BE2C (cell line): ENCODE data around the gene GOLGA3.

Source experiments
- DNase-seq: peaks from one replicate; pipeline ENCODE4 v3.0.0-alpha.2; 2020
- H3K27me3 ChIP-seq: fragments of 250-450 bp; sonication (Bioruptor Pico); 2 replicates; pipeline ENCODE4 v1.5.1; 2020; ENCODE audit warnings: mild to moderate bottlenecking
- H3K36me3 ChIP-seq: fragments of 250-450 bp; sonication (Bioruptor Pico); 2 replicates; pipeline ENCODE4 v1.5.1; 2020; ENCODE audit warnings: mild to moderate bottlenecking
- H3K4me1 ChIP-seq: fragments of 250-450 bp; sonication (Bioruptor Pico); 2 replicates; pipeline ENCODE4 v1.5.1; 2020
- H3K4me3 ChIP-seq: 2 replicates; pipeline ENCODE4 v1.5.1; 2011; ENCODE audit warnings: low read depth, low read length
- H3K9me3 ChIP-seq: fragments of 250-450 bp; sonication (Bioruptor Pico); 2 replicates; pipeline ENCODE4 v1.5.1; 2020
- TF ChIP-seq, protein P1 (sequence below): IDR thresholded peaks from 2 replicates; pipeline ENCODE4 v1.5.1; 2012; ENCODE audit warnings: mild to moderate bottlenecking, low read depth, low read length

Gene GOLGA3

DNA sequence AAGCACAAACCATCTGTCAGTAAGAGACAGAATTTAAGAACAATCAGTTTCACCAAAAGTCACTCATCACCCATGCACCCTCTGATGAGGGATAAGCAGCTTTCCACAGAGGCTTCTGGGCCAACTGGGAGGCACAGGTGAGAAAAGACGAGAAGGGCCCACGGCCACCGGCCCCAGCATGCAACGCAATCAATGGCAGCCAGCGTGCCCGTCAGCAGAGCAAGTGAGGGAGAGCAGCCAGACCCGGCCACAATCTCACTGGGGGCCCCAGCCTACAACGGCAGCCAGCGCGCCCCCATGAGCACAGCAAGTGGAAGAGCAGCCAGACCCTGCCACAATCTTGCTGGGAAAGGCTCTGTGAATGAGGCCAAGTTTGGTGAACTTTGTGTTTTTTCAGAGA is 80.3 kb downstream of the GOLGA3 start:
- TF ChIP-seq, protein P1, sequence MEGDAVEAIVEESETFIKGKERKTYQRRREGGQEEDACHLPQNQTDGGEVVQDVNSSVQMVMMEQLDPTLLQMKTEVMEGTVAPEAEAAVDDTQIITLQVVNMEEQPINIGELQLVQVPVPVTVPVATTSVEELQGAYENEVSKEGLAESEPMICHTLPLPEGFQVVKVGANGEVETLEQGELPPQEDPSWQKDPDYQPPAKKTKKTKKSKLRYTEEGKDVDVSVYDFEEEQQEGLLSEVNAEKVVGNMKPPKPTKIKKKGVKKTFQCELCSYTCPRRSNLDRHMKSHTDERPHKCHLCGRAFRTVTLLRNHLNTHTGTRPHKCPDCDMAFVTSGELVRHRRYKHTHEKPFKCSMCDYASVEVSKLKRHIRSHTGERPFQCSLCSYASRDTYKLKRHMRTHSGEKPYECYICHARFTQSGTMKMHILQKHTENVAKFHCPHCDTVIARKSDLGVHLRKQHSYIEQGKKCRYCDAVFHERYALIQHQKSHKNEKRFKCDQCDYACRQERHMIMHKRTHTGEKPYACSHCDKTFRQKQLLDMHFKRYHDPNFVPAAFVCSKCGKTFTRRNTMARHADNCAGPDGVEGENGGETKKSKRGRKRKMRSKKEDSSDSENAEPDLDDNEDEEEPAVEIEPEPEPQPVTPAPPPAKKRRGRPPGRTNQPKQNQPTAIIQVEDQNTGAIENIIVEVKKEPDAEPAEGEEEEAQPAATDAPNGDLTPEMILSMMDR = no peak
- no peak overlapping the region for H3K4me3 ChIP-seq
- no peak for DNase-seq
- H3K27me3 ChIP-seq = no peaks in the 10 kb centered on the region
- no peaks in the 10 kb centered on the region for H3K9me3 ChIP-seq
- H3K36me3 ChIP-seq = peaks cover 93% of the 10 kb centered on the region
- H3K4me1 ChIP-seq = no peaks in the 10 kb centered on the region

DNA sequence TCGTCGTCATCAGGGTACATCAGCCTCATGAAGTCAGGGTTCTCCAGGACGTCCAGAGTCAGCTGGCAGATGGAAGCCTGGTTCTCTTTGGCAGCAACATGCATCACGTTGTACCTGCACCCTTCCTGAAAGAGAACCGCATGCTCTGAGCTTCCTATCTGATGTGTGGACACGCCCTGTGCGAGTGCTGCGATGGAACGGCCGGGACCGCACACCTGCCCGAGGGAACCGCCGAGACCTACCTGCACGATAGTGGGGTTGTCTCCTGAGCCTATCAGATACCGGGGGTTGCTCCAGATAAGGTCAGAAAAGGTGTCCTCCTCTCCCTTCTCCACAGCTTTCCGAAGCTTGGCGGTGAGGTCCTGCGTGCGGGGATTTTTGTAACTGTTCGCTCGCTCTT is 80.8 kb downstream of the GOLGA3 start:
- Histone ChIP-seq H3K4me1 (no peaks in the 10 kb centered on the region), H3K9me3 (no peaks in the 10 kb centered on the region), H3K4me3 (no peak overlapping the region), H3K27me3 (no peaks in the 10 kb centered on the region), H3K36me3 (peaks cover 92% of the 10 kb centered on the region)
- TF ChIP-seq, protein P1 = no peak
- no peak for DNase-seq

DNA sequence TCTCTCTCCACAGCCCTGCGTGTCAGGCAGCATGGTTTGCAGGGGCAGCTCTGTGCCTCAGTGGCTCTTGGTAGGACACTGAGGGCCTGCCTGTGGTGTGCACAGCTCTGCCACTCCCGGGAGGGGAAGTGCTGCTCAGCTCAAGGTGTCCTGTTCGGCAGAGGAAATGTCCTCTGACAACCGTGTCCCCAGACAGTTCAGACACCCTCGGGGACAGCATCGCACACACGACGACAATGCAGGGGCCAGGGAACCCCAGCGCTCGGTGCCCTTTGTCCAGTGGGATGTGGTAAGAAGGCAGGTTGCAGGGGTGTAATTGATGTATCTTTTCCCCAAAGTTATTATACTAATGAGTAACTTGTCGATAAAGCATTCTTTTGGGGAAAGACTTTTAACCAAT is 81.3 kb downstream of the GOLGA3 start:
- DNase-seq = no peak
- Histone ChIP-seq H3K4me3 (no peak overlapping the region), H3K4me1 (no peaks in the 10 kb centered on the region), H3K9me3 (no peaks in the 10 kb centered on the region), H3K36me3 (peaks cover 91% of the 10 kb centered on the region), H3K27me3 (no peaks in the 10 kb centered on the region)
- TF ChIP-seq, protein P1 = no peak

DNA sequence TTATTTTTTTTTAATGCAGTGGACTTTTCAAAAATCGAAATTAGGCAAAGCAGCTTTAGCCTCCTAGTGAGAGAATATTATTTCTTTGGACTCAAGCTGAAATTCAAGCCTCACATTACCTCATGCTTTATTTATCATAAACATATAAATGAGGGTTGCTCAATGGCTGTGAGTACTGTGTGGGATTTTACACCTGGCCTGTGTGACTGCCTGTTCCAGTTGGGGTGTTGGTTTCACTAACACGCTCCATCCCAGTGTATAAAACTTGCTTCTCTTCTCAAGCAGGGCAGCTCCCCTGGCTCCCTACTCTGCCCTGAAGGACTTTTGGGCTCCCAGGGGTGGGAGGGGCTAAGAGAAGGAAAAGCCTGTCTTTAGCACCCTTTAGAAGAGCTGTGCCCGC is 82.1 kb downstream of the GOLGA3 start:
- DNase-seq = no peak
- Histone ChIP-seq H3K4me3 (no peak overlapping the region), H3K27me3 (no peaks in the 10 kb centered on the region), H3K36me3 (peaks cover 91% of the 10 kb centered on the region), H3K9me3 (no peaks in the 10 kb centered on the region), H3K4me1 (no peaks in the 10 kb centered on the region)
- TF ChIP-seq, protein P1 = no peak

DNA sequence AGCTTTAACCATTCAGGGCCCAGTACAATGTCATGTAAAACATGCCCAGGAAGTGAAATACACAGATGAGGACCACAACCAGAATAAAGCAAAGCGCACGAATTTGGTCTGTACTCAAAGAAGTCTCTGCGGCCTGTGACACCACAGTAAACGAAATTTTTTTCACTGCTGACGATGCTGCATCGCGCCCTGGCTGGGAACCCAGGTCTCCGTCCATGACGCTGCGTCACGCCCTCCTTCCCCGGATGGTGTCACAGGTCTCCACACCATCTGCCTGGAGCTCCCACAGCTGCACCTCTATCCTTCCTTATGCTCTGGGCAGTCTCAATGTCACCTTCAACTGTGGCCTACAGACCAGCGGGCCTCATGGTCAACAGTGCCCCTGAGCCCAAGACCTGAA is 84.8 kb downstream of the GOLGA3 start:
- Histone ChIP-seq H3K4me1 (no peaks in the 10 kb centered on the region), H3K4me3 (no peak overlapping the region), H3K27me3 (no peaks in the 10 kb centered on the region), H3K36me3 (peaks cover 92% of the 10 kb centered on the region), H3K9me3 (no peaks in the 10 kb centered on the region)
- DNase-seq = no peak
- TF ChIP-seq, protein P1 = no peak

DNA sequence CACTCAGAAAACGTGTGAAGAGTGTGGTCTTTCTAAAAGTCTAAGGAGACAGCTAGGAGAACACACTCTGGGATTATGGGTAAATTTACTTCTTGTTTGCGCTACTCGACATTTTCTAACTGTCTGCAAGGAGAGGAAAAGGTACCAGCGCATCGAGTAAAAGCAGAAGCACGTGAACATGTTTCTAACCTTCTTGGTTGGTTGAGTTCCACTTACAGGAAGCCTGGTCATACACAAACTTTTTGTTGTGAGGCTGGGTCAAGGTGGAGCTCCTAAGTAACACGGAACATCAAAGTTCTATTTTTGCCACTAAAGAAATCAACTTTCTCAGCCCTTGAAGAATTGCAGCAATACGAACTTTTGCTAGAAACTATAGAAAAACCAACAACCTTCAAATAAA is 87.0 kb downstream of the GOLGA3 start:
- TF ChIP-seq, protein P1 = no peak
- H3K36me3 ChIP-seq = peaks cover 94% of the 10 kb centered on the region

More for the DNA sequence above, 87.0 kb downstream of the GOLGA3 start:
- DNase-seq = no peak
- Histone ChIP-seq H3K9me3 (no peaks in the 10 kb centered on the region), H3K4me3 (no peak overlapping the region), H3K27me3 (no peaks in the 10 kb centered on the region), H3K4me1 (no peaks in the 10 kb centered on the region)
